Measurements from ENCODE around the gene MYH10.
"Not testable (repeated sequence)": the region's sequence is repeated elsewhere in the genome, so short reads cannot be mapped to it uniquely, and the experiment has no call there.

The MYH10 gene

DNA sequence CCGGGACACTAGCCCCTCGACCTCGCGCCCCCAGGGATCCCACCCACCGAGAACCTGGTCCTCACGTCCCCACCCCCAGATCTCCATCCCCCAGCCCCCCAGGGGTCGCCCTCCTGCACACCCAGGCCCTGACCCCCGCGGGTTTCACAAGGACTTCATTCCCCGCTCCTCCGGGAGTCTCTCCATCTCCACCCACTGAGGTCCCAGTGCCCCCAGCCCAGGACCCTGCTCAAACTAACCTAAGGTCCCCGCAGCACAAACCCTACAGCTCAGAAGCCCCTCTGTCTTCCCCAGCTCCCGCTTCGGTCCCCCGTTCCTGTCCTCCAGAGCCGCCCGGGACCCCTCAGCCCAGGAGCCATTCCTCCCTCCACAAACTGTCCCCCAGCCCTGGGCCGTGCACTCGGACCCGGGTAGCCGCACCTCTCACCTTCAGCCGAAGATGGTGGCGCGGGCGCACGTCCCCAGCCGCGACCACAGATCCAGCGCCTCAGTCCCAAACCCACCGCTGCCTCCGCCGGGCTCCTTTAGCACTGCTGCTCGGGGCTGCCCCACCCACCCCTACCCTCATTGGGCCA lies at the start of gene MYH10:
MYH10 (minus strand) TSS at position 499 of the 575 bp plus-strand sequence. CDS start 7,479 bp downstream, outside the sequence.
- no peak for DNase-seq

DNA sequence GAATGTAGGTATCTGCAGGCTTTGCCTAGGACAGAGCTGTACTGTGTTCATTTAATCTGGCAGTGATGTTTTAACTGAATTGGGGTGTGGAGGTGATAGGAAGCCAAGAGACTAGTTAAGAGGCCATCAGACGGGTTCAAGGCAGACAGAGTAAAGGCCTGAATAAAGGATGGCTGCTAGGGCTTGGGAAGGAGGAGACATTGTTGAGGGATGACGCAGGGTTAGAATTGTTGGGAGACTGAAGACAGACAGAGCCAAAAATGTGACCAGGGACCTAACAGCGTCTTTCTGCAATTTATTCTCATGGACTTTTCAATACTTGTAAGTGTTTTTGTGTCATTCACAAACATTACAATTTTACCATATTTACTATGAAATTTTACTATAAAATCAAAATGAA lies 48.6 kb upstream of the MYH10 start:
- no peak for DNase-seq

DNA sequence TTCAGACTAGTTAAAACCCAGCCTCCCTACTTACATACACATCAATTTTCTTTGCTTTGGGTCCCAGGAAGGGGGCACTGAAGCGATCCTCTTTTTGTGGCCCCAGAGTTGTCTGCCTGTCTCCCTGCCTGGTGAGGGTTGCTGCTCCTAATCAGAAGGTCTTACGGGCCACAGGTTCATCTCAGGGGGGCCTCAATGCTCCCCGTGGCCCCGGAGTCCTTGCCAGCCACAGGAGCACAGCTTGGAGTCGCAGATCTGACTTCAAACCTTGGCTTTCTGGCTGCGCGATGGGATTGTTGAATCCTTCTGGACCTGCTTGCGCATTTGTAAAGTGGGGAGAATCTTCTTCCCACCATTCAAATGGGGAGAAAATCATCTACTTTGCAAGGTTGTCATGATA lies 44.8 kb upstream of the MYH10 start:
- DNase-seq = no peak

GRCh38 chr17:8674344-8675305 lies 44.1 kb upstream of the MYH10 start:
- no peak for DNase-seq

DNA sequence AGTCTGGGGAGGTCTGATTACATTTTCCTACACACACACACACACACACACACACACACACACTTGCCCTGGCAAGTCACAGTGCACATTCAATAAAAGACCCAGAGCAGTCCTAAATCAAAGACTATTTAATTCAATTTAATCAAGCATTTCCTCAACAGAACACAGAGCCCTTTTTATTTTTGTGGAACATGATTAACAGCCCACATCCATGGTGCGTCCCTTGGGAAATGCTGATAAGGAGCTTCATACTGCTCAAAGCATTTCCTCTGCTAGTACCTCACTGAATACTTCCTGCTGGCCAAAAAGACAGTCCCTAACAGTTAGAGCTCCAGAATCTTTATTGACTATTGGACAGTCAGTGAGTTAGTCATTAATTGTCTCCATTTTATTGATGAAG lies 43.1 kb upstream of the MYH10 start:
- DNase-seq = no peak

DNA sequence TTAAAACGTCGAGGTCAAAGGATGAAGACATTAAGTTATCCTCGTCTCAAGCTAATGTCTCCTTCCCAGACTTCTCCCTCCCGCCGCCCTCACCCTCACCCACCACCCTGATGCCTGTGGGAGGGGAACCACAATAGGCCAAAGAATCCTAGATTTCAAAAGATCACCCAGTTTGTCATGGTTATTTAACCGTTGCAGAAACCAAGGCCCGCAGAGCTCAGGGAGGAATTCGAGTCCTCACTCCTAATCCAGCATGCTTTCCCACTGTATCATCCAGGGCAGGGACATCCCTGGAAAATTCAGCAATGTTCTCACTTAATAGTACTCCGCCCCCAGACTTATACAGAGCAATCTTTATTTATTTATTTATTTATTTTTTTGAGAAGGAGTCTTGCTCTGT lies 41.8 kb upstream of the MYH10 start:
- no peak for DNase-seq

DNA sequence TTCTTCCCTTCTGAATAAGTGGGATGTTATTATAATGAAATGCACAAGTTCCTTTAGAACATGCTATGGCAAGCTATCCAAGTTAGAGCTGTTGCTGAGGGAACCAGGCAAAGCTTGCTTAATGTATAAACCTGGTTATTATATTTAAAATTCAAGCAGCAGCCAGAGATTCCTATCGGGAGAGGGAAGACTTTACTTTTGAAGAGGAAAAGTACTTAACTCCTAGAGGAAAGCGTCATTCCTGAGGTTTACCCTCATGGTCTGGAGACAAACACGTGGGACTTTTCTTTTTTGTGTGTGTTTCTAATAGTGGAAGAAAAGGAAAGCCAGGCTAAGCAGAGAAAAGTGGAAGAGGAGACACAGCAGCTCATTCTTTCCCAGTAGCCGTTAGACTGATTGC lies 39.9 kb upstream of the MYH10 start:
- no peak for DNase-seq

GRCh38 chr17:8668176-8668740 lies 37.7 kb upstream of the MYH10 start:
- no peak for DNase-seq

DNA sequence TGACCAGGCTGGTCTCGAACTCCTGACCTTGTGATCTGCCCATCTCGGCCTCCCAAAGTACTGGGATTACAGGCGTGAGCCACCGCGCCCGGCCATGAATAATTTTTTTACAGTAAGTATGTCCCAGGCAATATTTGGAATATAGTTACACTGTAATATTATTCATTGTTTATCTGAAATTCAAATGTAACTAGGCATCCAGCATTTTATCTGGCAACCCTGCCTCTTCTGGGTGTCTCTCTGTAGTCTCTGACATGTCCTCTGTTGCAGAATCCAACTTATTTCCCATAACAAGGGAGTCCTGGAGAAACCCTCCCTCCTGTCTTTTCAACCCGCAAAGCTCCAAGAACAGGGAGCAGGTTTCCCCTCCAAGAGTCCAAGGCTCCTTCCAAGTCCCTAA lies 36.9 kb upstream of the MYH10 start:
- DNase-seq = no peak

DNA sequence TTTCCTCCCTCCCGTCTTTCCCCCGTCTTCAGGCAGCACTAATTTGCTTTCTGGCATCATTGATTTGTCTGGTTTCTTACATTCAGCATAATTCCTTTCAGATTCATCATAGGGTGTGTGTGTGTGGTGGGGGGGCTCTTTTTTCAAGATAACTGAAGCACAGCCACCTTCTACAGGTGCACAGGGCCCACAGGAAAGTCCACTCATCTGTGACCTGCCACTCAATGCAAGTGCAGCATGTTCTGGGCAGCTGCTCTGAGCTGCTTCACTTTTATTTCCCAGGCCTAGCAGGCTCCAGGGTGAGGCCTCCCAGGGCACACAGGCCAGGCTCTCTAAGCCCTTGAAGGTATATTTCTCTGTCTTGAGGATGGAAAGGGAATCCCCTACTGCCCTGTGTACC lies 35.2 kb upstream of the MYH10 start:
- DNase-seq = no peak

GRCh38 chr17:8664456-8665126 lies 34.1 kb upstream of the MYH10 start:
- DNase-seq = no peak

- DNase-seq = no peak
Observed at GRCh38 chr17:8662973-8663372, 32.4 kb upstream of the MYH10 start.

DNA sequence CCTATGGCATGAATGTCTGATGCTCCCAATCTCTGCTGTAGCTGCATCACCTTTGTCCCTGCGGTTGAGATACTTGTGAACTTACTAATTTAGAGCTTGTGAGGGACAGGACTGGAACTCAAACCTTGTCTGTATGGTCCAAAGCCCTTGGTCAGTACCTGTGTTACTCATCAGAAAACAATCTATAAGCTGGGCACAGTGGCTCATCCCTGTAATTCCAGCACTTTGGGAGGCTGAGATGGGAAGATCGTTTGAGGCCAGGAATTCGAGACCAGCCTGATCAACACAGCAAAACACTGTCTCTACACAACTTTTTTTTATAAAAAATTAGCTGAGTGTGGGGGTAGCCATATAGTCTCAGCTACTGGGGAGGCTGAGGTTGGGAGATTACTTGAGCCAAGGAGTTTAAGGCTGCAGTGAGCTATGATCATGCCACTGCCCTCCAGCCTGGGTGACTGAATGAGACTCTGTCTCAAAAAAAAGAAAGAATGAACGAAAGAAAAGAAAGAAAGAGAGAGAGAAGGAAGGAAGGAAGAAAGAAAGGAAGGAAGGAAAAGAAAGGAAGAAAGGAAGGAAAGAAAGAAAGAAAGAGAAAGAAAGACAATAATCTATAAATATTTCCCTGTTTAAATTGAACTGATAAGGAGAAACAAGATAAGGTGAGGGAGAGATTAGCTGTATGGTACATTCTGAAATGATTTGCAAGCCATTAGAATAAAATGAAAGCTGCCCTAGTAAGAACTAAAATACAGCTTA lies 31.7 kb upstream of the MYH10 start:
- no peak for DNase-seq

DNA sequence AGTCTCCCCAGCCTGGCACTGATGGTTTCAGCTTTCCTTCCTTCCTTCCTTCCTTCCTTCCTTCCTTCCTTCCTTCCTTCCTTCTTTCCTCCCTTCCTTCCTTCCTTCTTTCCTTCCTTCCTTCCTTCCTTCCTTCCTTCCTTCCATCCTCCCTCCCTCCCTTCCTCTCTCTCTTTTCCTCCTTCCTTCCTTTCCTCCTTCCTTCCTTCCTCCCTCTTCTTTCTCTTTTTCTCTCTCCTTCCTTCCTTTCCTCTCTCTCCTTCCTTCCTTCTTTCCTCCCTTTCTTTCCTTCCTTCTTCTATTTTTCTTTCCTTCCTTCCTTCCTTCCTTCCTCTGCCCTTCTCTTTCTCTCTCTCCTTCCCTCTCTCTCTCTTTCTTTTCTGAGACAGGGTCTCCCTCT lies 30.2 kb upstream of the MYH10 start:
- DNase-seq = not testable (repeated sequence)

GRCh38 chr17:8659758-8660410 lies 29.4 kb upstream of the MYH10 start:
- DNase-seq = no peak

DNA sequence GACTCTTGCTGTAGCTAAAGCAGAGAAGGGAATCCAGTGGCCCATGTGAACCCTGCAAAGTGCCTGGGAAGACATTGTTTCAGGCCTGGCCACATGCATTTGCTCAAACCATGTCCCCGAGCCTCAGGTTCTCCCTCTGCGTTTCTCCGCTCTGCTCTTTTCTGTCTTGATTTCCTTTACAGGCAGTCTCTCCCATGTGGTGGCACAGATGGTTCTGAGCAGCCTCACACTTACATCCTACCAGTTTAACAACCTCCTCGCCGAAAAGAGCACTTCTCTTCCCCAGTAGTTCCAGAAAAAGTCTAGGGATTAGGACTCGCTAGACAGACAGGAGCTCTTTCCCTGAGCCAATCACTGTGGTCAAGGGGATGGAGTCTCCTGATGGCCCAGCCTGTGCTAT lies 28.3 kb upstream of the MYH10 start:
- DNase-seq = no peak

DNA sequence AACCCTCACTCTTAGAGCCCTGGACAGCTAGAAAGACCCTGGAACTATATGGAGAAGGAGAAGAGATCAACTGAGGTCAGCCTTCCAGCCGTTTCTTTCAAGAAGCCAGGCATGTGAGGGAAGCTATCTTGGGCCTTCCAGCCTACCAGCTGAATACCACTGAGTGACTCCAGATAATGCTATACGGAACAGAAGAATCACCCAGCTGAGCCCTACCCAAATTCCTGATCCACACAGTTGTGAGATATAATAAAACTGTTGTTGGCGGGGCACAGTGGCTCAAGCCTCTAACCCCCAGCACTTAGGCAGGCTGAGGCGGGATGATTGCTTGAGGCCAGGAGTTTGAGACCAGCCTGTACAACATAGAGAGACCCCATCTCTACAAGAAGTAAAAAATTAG lies 26.2 kb upstream of the MYH10 start:
- no peak for DNase-seq

DNA sequence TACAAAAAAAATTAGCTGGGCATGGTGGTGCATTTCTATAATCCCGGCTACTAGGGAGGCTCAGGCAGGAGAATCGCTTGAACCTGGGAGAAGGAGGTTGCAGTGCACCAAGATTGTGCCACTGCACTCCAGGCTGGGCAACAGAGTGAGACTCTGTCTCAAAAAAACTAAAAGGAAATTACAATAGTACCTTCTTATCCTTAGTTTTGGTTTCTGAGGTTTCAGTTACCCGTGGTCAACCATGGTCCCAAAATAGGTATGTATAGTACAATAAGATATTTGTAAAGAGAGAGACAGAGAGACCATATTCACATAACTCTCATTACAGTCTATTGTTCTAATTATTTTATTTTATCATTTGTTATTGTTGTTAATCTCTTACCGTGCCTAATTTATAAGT lies 24.3 kb upstream of the MYH10 start:
- DNase-seq = no peak

GRCh38 chr17:8651013-8651412 lies 20.5 kb upstream of the MYH10 start:
- DNase-seq = no peak

DNA sequence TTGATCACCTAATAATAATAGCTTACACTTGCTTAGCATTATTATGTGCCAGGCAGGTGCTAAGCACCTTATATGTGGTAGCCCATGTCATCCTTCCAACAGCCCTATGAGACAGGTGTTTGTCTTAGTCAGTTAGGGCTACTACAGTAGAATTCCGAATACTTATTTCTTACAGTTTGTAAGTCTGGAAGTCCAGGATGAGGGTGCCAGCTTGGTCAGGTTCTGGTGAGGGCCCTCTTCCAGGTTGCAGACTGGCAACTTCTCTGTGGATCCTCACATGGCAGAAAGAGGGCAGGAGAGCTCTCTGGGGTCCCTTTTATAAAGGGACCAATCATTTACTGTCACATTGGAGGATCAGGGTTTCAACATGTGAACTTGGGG lies 19.6 kb upstream of the MYH10 start:
- no peak for DNase-seq

GRCh38 chr17:8649157-8650118 lies 18.9 kb upstream of the MYH10 start:
- no peak for DNase-seq
